HG02798 (cell line): Measurements from ENCODE around the gene WNT2B.

Experiments
- ATAC-seq: cut with Tn5 transposase; IDR thresholded peaks from one replicate; pipeline ENCODE4 v1.9.1; 2021; ENCODE audit warnings: mild to moderate bottlenecking; ENCODE audit not compliant: unreplicated experiment, poor library complexity

The WNT2B gene

GRCh38 chr1:112557385-112557784 is 48.6 kb downstream of the WNT2B start:
- no peak for ATAC-seq

DNA sequence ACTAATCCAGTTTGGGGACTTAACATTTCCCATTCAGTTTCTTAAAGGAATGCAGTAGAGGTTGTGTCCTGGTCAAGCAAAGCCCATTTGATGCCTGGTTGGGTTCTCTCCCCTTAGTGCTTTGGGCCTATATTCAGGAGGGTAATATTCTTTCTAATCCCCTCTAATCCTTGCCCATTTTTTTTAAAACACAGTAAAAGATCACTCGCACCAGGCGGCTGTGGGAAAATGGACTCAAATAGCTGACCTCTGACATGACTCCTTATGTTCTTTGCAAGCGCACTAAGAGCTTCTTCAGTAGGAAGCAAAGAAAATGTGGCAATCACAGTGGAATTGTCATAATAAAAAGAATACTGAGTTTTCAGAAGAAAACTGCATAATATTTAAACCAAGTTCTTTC is 49.9 kb downstream of the WNT2B start:
- no peak for ATAC-seq

DNA sequence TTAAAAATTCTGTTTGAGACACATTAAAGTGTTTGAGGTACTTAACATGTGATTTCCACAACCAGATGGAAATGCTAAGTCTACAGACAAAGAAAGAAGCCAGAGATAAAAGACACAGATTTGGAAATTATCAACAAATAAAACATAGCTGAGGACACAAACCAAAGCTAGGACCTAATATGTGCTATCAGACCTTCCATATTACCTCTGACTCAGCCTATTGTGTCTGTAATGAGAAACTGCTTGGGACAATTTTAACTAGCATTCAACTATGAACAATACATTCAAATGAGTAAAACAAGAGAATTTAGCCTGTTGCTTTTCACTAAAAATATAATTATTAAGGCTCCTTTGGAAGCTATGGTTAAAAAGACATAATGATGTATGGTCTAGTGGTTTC is 54.6 kb downstream of the WNT2B start:
- ATAC-seq: no peak

DNA sequence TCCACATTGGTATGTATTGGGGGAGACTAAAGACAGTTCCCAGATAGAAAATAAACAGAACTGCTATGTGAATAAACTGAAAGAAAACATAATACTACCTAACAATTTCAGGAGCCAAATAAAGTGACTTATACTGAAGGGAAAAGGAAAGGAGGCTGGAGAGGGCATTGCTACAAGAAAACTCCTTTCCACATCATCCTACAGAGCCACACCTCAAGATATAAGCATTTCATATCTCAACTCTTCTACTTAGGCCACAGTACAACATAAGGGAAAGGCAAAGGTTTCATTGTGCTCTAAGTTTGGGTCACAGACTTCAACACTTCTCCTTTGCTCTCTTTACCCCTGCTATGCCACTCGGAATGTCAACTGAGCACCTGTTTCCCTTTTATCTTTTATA is 55.3 kb downstream of the WNT2B start:
- ATAC-seq: no peak

DNA sequence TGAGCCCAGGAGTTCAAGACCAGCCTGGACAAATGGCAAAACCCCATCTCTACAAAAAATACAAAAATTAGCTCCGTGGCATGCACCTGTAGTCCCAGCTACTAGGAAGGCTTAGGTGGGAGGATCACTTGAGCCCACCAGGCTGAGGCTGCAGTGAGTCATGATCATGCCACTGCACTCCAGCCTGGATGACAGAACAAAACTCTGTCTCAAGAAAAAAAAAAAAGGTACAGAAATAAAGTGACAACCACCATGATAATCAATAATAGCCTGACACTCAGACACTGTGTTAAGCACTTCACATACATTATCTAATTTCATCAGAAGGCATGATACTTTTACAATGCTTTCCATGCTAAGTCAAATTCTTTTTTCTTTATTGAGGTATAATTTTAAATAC is 57.0 kb downstream of the WNT2B start:
- ATAC-seq: no peak

GRCh38 chr1:112575154-112575804 is 66.5 kb downstream of the WNT2B start:
- no peak for ATAC-seq

DNA sequence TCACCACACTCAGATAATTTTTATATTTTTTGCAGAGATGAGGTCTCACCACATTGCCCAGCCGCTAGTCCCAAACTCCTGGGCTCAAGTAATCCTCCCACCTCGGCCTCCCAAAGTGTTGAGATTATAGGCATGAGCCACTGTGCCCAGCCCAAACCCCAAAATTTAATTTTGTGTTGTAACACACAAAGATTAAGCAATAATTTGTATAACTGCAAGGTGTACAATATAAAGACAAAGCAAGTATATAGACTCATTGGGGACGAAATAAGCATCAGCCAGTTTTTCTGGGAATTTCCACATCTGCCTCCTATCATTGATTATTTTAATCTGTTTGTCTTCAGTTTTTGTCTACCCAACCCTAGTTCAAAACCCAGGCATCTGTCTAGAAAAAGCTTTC is 67.5 kb downstream of the WNT2B start:
- ATAC-seq: no peak
